Naive thymus-derived CD8-positive, alpha-beta T cell (primary cell): ENCODE data around the gene DRD4. TPM values are rescaled to one million over a fixed set of nuclear protein-coding genes. Genes with fewer than 3 reads are reported as not detected.

Experiments used
- ATAC-seq, 2 donors: fragments of 150-1000 bp; cut with Tn5 transposase in 1 of 2; sonication (Bioruptor Pico), chemical (Tn5 transposase) in 1 of 2; 1 replicate in 1 of 2; 2 replicates in 1 of 2; pipeline ENCODE4 v1.10.0; 2021; ENCODE audit warnings: mild to moderate bottlenecking in 2 of 2, moderate library complexity in 2 of 2
- POLR2A ChIA-PET: fragments of 350-600 bp; sonication (Branson Sonifier 250); formaldehyde crosslinking; loops from one replicate; lab custom pipeline; 2021; ENCODE audit warnings: antibody characterized with exemption; lab: Charles Lee
- DNase-seq, 10 donors: peaks; one replicate each; pipeline versions ENCODE4 v3.0.0 to v3.0.0-alpha.2; 2020 to 2022
- H3K27ac Mint-ChIP-seq, 10 donors: one replicate each; pipeline ENCODE4 v1.8.0; 2020 to 2022; ENCODE audit warnings: mild to moderate bottlenecking in 10 of 10, mixed read lengths in 10 of 10, moderate library complexity in 4 of 10, inconsistent platforms in 1 of 10
- H3K27me3 Mint-ChIP-seq, 5 donors: one replicate each; pipeline ENCODE4 v1.8.0; 2021 to 2022; ENCODE audit warnings: mixed read lengths in 5 of 5
- H3K36me3 Mint-ChIP-seq, 3 donors: one replicate each; pipeline ENCODE4 v1.8.0; 2020 to 2022; ENCODE audit warnings: mixed read lengths in 3 of 3, mild to moderate bottlenecking in 2 of 3, inconsistent platforms in 1 of 3
- H3K4me1 Mint-ChIP-seq, 4 donors: one replicate each; pipeline ENCODE4 v1.8.0; 2021 to 2022; ENCODE audit warnings: mixed read lengths in 4 of 4
- H3K4me3 Mint-ChIP-seq, 10 donors: one replicate each; pipeline ENCODE4 v1.8.0; 2020 to 2022; ENCODE audit warnings: mild to moderate bottlenecking in 10 of 10, mixed read lengths in 10 of 10, moderate library complexity in 6 of 10, inconsistent platforms in 1 of 10
- H3K9me3 Mint-ChIP-seq, 9 donors: one replicate each; pipeline ENCODE4 v1.8.0; 2020 to 2022; ENCODE audit warnings: mixed read lengths in 9 of 9, mild to moderate bottlenecking in 3 of 9, inconsistent platforms in 1 of 9, moderate library complexity in 1 of 9
- polyA plus RNA-seq, 3 donors: library from polyadenylated mRNA; unstranded; fragments of 300-500 nt; fragmentation: Illumina TruSeq; gene quantifications; one replicate each; pipeline ENCODE4 v1.2.3, GENCODE V29; 2021
- total RNA-seq, 8 experiments: library from RNA in 2 of 8; stranded (reverse) in 2 of 8; gene quantifications; one replicate each; pipeline ENCODE4 v1.2.3 and lab custom pipeline; 2021 to 2026

Gene DRD4
- 1 to 10 TPM; 1.2 to 1.4 TPM for total RNA-seq
- polyA plus RNA-seq: not detected
- 0 to 0.49 (median 0.14) reads per million in 6 experiments for total RNA-seq (lab: John Stamatoyannopoulos, UW)

GRCh38 chr11:636511-637332 lies at the start of gene DRD4:
Gene DRD4 (plus strand): TSS chr11:637269. CDS start chr11:637305, 36 bp downstream.
- H3K4me1 Mint-ChIP-seq: peaks cover 6 to 16% (median 14%) of the 10 kb centered on the region in 4 donors
- POLR2A ChIA-PET: no interaction called here
- peak; percentile 17 for ATAC-seq
- DNase-seq: no peak
- no peaks in the 10 kb centered on the region for H3K9me3 Mint-ChIP-seq
- peak within 1 kb of the TSS in 1 of 10 donors; percentile 59 for H3K27ac Mint-ChIP-seq
- H3K4me3 Mint-ChIP-seq: peak within 1 kb of the TSS; percentile 45 to 79 (median 54)
- peaks cover 0 to 40% (median 18%) of the 10 kb centered on the region in 5 donors for H3K27me3 Mint-ChIP-seq
- H3K36me3 Mint-ChIP-seq: peaks cover 0 to 11% (median 6%) of the 10 kb centered on the region in 3 donors

DNA sequence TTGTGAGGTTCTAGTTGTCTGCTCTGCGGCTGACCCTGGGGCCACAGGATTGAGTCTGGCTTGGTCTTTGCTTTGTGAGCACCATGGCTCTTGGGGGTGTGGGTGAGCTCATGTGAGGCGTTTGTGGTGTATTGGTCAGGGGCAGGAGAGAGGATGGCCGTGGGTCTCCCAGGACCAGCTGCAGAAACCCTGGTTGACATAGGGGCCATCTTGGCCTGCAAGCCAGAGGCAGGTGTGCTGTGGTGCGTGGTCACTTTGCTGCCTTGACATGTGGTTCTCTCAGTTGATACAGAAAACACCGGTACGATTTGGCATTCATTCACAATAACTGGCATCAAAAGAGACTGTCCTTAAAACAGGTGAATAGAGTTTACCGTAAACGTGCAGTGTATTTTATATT lies 49.5 kb upstream of the DRD4 start:
- no peaks in the 10 kb centered on the region for H3K9me3 Mint-ChIP-seq
- H3K36me3 Mint-ChIP-seq: peaks cover 0 to 66% (median 13%) of the 10 kb centered on the region in 3 donors
- peak overlapping the region; percentile 97 to 100 (median 100) for H3K27ac Mint-ChIP-seq
- H3K27me3 Mint-ChIP-seq: no peaks in the 10 kb centered on the region
- POLR2A ChIA-PET: interaction anchor here (0.5 to 3.3 kb wide), 12 partner anchors 11 to 139 kb away, joined by 3 to 48 read pairs (median 6); partner anchors contain the start of genes DEAF1, IRF7, LMNTD2 and PHRF1
- peak overlapping the region in 9 of 10 donors; percentile 70 to 95 (median 87) for H3K4me3 Mint-ChIP-seq
- peaks cover 16 to 41% (median 27%) of the 10 kb centered on the region in 4 donors for H3K4me1 Mint-ChIP-seq
- ATAC-seq: peak in 1 of 2 donors; percentile 18
- DNase-seq: no peak

- Mint-ChIP-seq H3K4me3 (peak overlapping the region; percentile 70 to 95 (median 86)), H3K36me3 (peaks cover 0 to 67% (median 13%) of the 10 kb centered on the region in 3 donors), H3K27me3 (no peaks in the 10 kb centered on the region), H3K9me3 (no peaks in the 10 kb centered on the region), H3K4me1 (peaks cover 17 to 41% (median 27%) of the 10 kb centered on the region in 4 donors), H3K27ac (peak overlapping the region; percentile 97 to 100 (median 100))
- DNase-seq: peak; percentile 35 to 88 (median 80)
- peak; percentile 95 to 98 for ATAC-seq
- POLR2A ChIA-PET: interaction anchor here (0.5 to 3.3 kb wide), 14 partner anchors 11 to 231 kb away, joined by 3 to 48 read pairs (median 4); partner anchors contain the start of genes DEAF1, IRF7, LMNTD2 and PHRF1
Measured at GRCh38 chr11:587978-588380, 49.1 kb upstream of the DRD4 start.

DNA sequence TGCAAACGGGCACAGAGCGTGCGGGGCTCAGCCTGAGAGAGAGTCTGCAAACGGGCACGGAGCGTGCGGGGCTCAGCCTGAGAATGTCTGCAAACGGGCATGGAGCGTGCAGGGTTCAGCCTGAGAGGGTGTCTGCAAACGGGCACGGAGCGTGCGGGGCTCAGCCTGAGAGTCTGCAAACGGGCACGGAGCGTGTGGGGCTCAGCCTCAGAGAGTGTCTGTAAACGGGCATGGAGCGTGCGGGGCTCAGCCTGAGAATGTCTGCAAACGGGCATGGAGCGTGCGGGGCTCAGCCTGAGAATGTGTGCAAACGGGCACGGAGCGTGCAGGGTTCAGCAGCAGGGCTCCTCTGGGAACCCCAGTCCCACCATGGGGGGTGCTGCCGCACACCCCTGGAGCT lies 47.3 kb upstream of the DRD4 start:
- ATAC-seq: no peak
- Mint-ChIP-seq H3K36me3 (peaks cover 0 to 71% (median 13%) of the 10 kb centered on the region in 3 donors), H3K4me1 (peaks cover 19 to 44% (median 28%) of the 10 kb centered on the region in 4 donors), H3K4me3 (peak overlapping the region in 1 of 10 donors; percentile 67), H3K9me3 (no peaks in the 10 kb centered on the region), H3K27ac (peak overlapping the region in 5 of 10 donors; percentile 45 to 100 (median 97)), H3K27me3 (no peaks in the 10 kb centered on the region)
- no peak for DNase-seq
- POLR2A ChIA-PET: interaction anchor here (0.6 to 1.9 kb wide), 2 partner anchors 12 to 150 kb away, joined by 4 to 9 read pairs; no protein-coding TSS in a partner anchor

DNA sequence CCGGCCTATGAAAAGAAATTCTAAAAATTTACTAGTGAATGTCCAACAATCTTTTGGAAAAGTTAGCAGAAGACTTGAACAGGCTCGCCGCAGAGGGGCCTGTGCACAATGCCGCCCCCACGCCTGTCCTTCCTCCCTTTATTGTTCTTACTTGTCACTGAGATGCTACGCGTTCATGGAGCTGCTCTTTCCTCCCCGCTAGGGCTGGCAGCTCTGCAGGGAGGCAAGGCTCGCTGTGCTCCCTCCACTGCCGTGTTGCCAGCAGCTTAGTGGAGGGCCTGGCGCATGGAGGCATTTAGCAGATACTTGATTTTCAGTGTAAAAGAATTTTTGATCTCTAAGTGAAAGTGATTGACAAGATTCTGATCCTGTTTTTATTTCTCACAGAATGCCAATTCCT lies 46.1 kb upstream of the DRD4 start:
- POLR2A ChIA-PET: interaction anchor here (1.0 to 1.9 kb wide), 2 partner anchors 10 to 15 kb away, joined by 4 to 9 read pairs; partner anchors contain the start of gene PHRF1
- H3K27ac Mint-ChIP-seq: peak overlapping the region in 2 of 10 donors; percentile 18 to 43
- H3K36me3 Mint-ChIP-seq: peaks cover 0 to 78% (median 13%) of the 10 kb centered on the region in 3 donors
- DNase-seq: no peak
- peaks cover 18 to 47% (median 28%) of the 10 kb centered on the region in 4 donors for H3K4me1 Mint-ChIP-seq
- no peak overlapping the region for H3K4me3 Mint-ChIP-seq
- no peaks in the 10 kb centered on the region for H3K9me3 Mint-ChIP-seq
- no peaks in the 10 kb centered on the region for H3K27me3 Mint-ChIP-seq
- no peak for ATAC-seq

DNA sequence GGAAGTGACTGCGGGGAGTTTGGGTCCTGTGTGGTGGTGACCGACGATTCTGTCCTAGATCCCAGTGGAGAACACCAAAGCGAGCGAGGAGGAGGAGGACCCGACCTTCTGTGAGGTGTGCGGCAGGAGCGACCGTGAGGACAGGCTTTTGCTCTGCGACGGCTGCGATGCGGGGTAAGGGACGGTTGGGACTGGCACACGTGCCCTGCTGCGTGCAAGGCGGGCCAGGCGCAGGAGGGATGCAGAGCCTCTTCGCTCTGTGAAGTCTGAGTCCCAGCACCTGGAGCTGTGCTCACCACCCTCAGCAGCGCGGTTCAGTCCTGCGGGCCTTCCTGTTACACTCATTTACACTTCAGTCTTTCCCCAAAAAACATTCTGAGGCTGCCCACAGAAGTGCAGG lies 44.6 kb upstream of the DRD4 start:
- ATAC-seq: no peak
- H3K27me3 Mint-ChIP-seq: no peaks in the 10 kb centered on the region
- H3K4me3 Mint-ChIP-seq: no peak overlapping the region
- H3K36me3 Mint-ChIP-seq: peaks cover 0 to 84% (median 14%) of the 10 kb centered on the region in 3 donors
- peak overlapping the region in 5 of 10 donors; percentile 37 to 59 (median 52) for H3K27ac Mint-ChIP-seq
- H3K9me3 Mint-ChIP-seq: no peaks in the 10 kb centered on the region
- no peak for DNase-seq
- POLR2A ChIA-PET: interaction anchor here (1.3 kb wide), 1 partner anchor 15 kb away, joined by 3 read pairs; no protein-coding TSS in a partner anchor
- H3K4me1 Mint-ChIP-seq: peaks cover 10 to 38% (median 18%) of the 10 kb centered on the region in 4 donors

DNA sequence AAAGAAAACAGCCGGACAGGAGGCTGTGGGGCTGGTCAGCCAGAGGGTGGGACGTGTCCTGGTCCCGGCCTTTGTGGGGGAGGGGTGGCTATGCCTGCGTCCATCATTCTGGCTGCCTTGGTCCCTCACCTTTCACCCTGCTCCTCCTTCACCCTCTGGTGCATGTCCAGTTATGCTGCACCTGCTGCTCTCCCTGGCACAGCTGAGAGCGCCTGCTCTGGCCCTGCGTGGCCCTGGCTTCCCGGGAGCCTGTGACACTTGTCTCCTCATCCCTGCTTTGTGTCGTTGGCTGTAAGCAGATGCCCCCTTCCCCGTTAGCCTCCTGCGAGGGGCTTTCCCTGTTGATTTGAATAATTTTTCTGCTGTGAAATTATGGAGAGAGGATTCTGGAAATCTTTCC lies 44.2 kb upstream of the DRD4 start:
- peaks cover 6 to 33% (median 15%) of the 10 kb centered on the region in 4 donors for H3K4me1 Mint-ChIP-seq
- no peak overlapping the region for H3K4me3 Mint-ChIP-seq
- H3K27ac Mint-ChIP-seq: no peak overlapping the region
- ATAC-seq: no peak
- peaks cover 0 to 82% (median 11%) of the 10 kb centered on the region in 3 donors for H3K36me3 Mint-ChIP-seq
- no peaks in the 10 kb centered on the region for H3K27me3 Mint-ChIP-seq
- no peak for DNase-seq
- POLR2A ChIA-PET: interaction anchor here (1.3 kb wide), 1 partner anchor 16 kb away, joined by 3 read pairs; no protein-coding TSS in a partner anchor
- H3K9me3 Mint-ChIP-seq: no peaks in the 10 kb centered on the region

- ATAC-seq (no peak), DNase-seq (no peak)
- Mint-ChIP-seq H3K27me3 (no peaks in the 10 kb centered on the region), H3K36me3 (peaks cover 0 to 82% (median 10%) of the 10 kb centered on the region in 3 donors), H3K4me1 (peaks cover 1 to 29% (median 11%) of the 10 kb centered on the region in 4 donors), H3K27ac (no peak overlapping the region), H3K4me3 (no peak overlapping the region), H3K9me3 (no peaks in the 10 kb centered on the region)
- POLR2A ChIA-PET: interaction anchor here (1.3 kb wide), 1 partner anchor 16 kb away, joined by 3 read pairs; no protein-coding TSS in a partner anchor
Measured at GRCh38 chr11:593347-593746, 43.7 kb upstream of the DRD4 start.

DNA sequence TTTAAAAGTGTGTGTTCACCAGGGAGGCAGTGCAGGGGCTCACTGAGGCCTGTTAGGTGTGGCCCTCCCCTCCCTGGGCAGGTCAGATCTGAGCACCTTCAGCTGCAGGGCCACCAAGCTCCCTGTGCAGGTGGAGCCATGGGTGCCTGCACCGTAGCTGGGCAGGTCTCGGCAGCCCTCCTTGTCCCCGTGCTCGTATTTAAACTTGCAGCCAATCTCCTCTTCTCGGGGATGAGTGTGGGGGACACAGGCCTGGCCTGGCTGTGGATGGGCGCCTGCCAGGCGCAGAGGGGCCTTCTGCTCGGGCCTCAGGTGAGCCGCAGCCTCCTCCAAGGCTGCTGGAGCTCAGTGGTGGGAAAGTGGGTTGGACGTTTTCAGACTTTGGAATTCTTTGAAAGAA lies 41.7 kb upstream of the DRD4 start:
- Mint-ChIP-seq H3K27ac (no peak overlapping the region), H3K36me3 (peaks cover 0 to 88% (median 9%) of the 10 kb centered on the region in 3 donors), H3K4me3 (no peak overlapping the region), H3K9me3 (no peaks in the 10 kb centered on the region), H3K27me3 (no peaks in the 10 kb centered on the region), H3K4me1 (peaks cover 0 to 17% (median 4%) of the 10 kb centered on the region in 4 donors)
- POLR2A ChIA-PET: no interaction called here
- ATAC-seq: peak in 1 of 2 donors; percentile 17
- DNase-seq: no peak

GRCh38 chr11:596374-596773 lies 40.7 kb upstream of the DRD4 start:
- H3K27ac Mint-ChIP-seq: peak overlapping the region in 4 of 10 donors; percentile 20 to 57 (median 30)
- H3K9me3 Mint-ChIP-seq: no peaks in the 10 kb centered on the region
- no peak overlapping the region for H3K4me3 Mint-ChIP-seq
- DNase-seq (no peak), ATAC-seq (peak in 1 of 2 donors; percentile 39)
- H3K4me1 Mint-ChIP-seq: peaks cover 0 to 17% (median 4%) of the 10 kb centered on the region in 4 donors
- POLR2A ChIA-PET: no interaction called here
- H3K27me3 Mint-ChIP-seq: no peaks in the 10 kb centered on the region
- peaks cover 0 to 85% (median 7%) of the 10 kb centered on the region in 3 donors for H3K36me3 Mint-ChIP-seq

DNA sequence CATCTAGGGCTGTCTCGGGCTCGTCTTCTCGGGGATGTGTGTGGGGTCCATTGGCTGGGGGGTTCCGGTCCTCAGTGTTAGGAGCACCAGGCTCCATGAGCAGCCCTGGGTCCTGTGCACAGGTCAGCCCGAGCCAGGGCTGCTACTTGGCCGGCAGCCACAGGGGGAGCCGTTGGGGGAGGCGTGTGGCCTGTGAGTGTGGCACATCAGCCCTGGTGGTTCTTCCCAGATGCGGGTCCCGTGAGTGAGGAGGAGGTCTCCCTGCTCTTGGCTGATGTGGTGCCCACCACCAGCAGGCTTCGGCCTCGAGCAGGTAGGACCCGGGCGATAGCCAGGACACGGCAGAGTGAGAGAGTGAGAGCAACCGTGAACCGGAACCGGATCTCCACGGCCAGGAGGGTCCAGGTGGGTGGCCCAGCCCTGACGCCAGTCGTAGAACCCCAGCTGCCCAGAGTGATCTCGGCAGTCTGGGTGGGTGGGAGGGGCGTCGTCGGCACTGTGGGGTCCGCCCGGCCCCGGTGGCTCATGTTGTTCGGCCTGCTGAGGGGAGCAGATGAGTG lies 39.8 kb upstream of the DRD4 start:
- Mint-ChIP-seq H3K4me1 (peaks cover 0 to 16% (median 4%) of the 10 kb centered on the region in 4 donors), H3K4me3 (no peak overlapping the region), H3K9me3 (no peaks in the 10 kb centered on the region), H3K27me3 (no peaks in the 10 kb centered on the region), H3K27ac (peak overlapping the region in 2 of 10 donors; percentile 15 to 74), H3K36me3 (peaks cover 0 to 87% (median 9%) of the 10 kb centered on the region in 3 donors)
- POLR2A ChIA-PET: no interaction called here
- peak in 1 of 2 donors; percentile 35 for ATAC-seq
- DNase-seq: no peak
